Hypothalamus (tissue), 51 donors: Measurements from ENCODE around the gene RASSF8.

Experiments used
- DNase-seq, 51 donors: peaks; one replicate each; lab custom pipeline; 2025; lab: John Stamatoyannopoulos, UW

Gene RASSF8

GRCh38 chr12:25960143-25960542, 1.7 kb downstream of the RASSF8 start:
- DNase-seq: peak in 20 of 51 donors; percentile 2 to 70 (median 24)

GRCh38 chr12:25960961-25961360, 2.5 kb downstream of the RASSF8 start:
- DNase-seq: no peak

GRCh38 chr12:25962932-25963525, 4.5 kb downstream of the RASSF8 start:
- DNase-seq: no peak

GRCh38 chr12:25965682-25966081, 7.2 kb downstream of the RASSF8 start:
- DNase-seq: no peak

- DNase-seq: no peak
Observed at GRCh38 chr12:25970082-25970481, 11.6 kb downstream of the RASSF8 start.

GRCh38 chr12:25970916-25971653, 12.6 kb downstream of the RASSF8 start:
- DNase-seq: no peak

GRCh38 chr12:25971654-25972041, 13.2 kb downstream of the RASSF8 start:
- DNase-seq: no peak

- DNase-seq: no peak
Observed at GRCh38 chr12:25972783-25973182, 14.3 kb downstream of the RASSF8 start.

GRCh38 chr12:25975179-25975578, 16.7 kb downstream of the RASSF8 start:
- no peak for DNase-seq

GRCh38 chr12:25975682-25976081, 17.2 kb downstream of the RASSF8 start:
- no peak for DNase-seq

- peak in 2 of 51 donors; percentile 20 to 37 for DNase-seq
Observed at GRCh38 chr12:25976289-25976688, 17.8 kb downstream of the RASSF8 start.

- DNase-seq: no peak
Observed at GRCh38 chr12:25977047-25977446, 18.6 kb downstream of the RASSF8 start.

GRCh38 chr12:25979059-25979458, 20.6 kb downstream of the RASSF8 start:
- no peak for DNase-seq

GRCh38 chr12:25979563-25979962, 21.1 kb downstream of the RASSF8 start:
- DNase-seq: no peak

GRCh38 chr12:25980035-25980434, 21.6 kb downstream of the RASSF8 start:
- no peak for DNase-seq

- no peak for DNase-seq
Observed at GRCh38 chr12:25981597-25981996, 23.1 kb downstream of the RASSF8 start.

- no peak for DNase-seq
Observed at GRCh38 chr12:25982416-25982815, 23.9 kb downstream of the RASSF8 start.

GRCh38 chr12:25983625-25984024, 25.1 kb downstream of the RASSF8 start:
- DNase-seq: no peak

- DNase-seq: no peak
Observed at GRCh38 chr12:25984759-25985158, 26.3 kb downstream of the RASSF8 start.

- no peak for DNase-seq
Observed at GRCh38 chr12:25985316-25986175, 27.1 kb downstream of the RASSF8 start.

GRCh38 chr12:25986180-25986579, 27.7 kb downstream of the RASSF8 start:
- DNase-seq: no peak

GRCh38 chr12:25988505-25988904, 30.0 kb downstream of the RASSF8 start:
- DNase-seq: no peak
